ENCODE results near the gene TOGARAM2. TPM values are rescaled to one million over a fixed set of nuclear protein-coding genes. Genes with fewer than 3 reads are reported as not detected.
"Not testable (repeated sequence)": the region's sequence is repeated elsewhere in the genome, so short reads cannot be mapped to it uniquely, and the experiment has no call there.

TOGARAM2 gene
- total RNA-seq, 1 donor from 2014 or later = 0.35 TPM

DNA sequence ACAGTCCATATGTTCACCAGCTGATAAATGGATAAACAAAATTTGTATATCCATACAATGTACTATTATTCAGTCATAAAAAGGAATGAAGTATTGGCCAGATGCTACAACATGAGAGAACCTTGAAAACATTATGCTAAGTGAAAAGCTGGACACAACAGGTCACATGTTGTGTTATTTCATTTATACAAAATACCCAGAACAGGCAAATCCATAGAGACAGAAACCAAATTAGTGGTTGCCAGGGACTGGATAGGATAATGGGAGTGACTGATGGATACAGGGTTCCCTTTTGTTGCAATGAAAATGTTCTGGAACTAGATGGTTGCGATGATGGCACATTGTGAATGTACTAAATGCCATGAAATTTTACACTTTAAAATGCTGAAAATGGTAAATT is 103.5 kb downstream of the TOGARAM2 start:
- Mint-ChIP-seq H3K27me3 (ENCODE audit: low read depth) (no peaks in the 10 kb centered on the region), H3K4me1 (no peaks in the 10 kb centered on the region), H3K27ac (ENCODE audit: unreplicated experiment) (no peak overlapping the region), H3K4me3 (no peak overlapping the region), H3K9me3 (peaks cover 6% of the 10 kb centered on the region), H3K36me3 (ENCODE audit: low read depth) (no peaks in the 10 kb centered on the region)
- TF ChIP-seq CTCF (conservative IDR thresholded peaks at IDR 0.05) = no peak
- DNase-seq (ENCODE audit: low read depth, low spot score) = no peak

GRCh38 chr2:29090311-29090710 is 109.2 kb downstream of the TOGARAM2 start:
- DNase-seq (ENCODE audit: low read depth, low spot score) = not testable (repeated sequence)

GRCh38 chr2:29096969-29097368 is 115.9 kb downstream of the TOGARAM2 start:
- no peak overlapping the region for H3K4me3 Mint-ChIP-seq

More at GRCh38 chr2:29090311-29090710, 109.2 kb downstream of the TOGARAM2 start:
- H3K36me3 Mint-ChIP-seq (ENCODE audit: low read depth); H3K4me3 Mint-ChIP-seq; H3K9me3 Mint-ChIP-seq; H3K4me1 Mint-ChIP-seq; H3K27me3 Mint-ChIP-seq (ENCODE audit: low read depth); H3K27ac Mint-ChIP-seq (ENCODE audit: unreplicated experiment): not testable (repeated sequence)

GRCh38 chr2:29097569-29097968 is 116.5 kb downstream of the TOGARAM2 start:
- Mint-ChIP-seq H3K36me3 (ENCODE audit: low read depth) (no peaks in the 10 kb centered on the region), H3K27ac (ENCODE audit: unreplicated experiment) (peak overlapping the region; percentile 57), H3K4me3 (peak overlapping the region; percentile 48), H3K9me3 (peaks cover 4% of the 10 kb centered on the region), H3K27me3 (ENCODE audit: low read depth) (no peaks in the 10 kb centered on the region), H3K4me1 (peaks cover 17% of the 10 kb centered on the region)
- TF ChIP-seq CTCF (conservative IDR thresholded peaks at IDR 0.05) = no peak
- DNase-seq (ENCODE audit: low read depth, low spot score) = no peak

More at GRCh38 chr2:29096969-29097368, 115.9 kb downstream of the TOGARAM2 start:
- Mint-ChIP-seq H3K9me3 (peaks cover 4% of the 10 kb centered on the region), H3K27ac (ENCODE audit: unreplicated experiment) (no peak overlapping the region), H3K4me1 (peaks cover 17% of the 10 kb centered on the region), H3K27me3 (ENCODE audit: low read depth) (no peaks in the 10 kb centered on the region), H3K36me3 (ENCODE audit: low read depth) (no peaks in the 10 kb centered on the region)
- TF ChIP-seq CTCF (conservative IDR thresholded peaks at IDR 0.05) = no peak
- DNase-seq (ENCODE audit: low read depth, low spot score) = no peak

DNA sequence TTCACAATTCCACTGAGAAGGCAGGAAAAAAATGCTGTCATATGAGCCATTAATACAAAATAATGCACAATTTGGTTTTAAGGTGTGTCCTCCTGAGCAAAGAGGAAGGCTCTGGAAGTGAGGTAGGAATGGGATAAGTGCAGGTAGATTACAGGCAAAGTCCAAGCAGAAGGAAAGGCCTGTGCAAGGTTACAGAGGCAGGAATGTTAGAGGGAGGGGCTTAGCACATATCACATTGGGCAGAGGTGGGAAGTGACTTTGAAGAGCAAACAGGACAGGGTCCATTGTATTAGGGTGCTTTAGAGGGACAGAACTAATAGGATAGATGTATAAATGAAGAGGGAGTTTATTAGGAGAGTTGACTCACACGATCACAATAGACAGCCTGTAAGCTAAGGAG is 119.5 kb downstream of the TOGARAM2 start:
- Mint-ChIP-seq H3K4me3 (no peak overlapping the region), H3K27me3 (ENCODE audit: low read depth) (no peaks in the 10 kb centered on the region), H3K4me1 (peaks cover 17% of the 10 kb centered on the region), H3K36me3 (ENCODE audit: low read depth) (no peaks in the 10 kb centered on the region), H3K9me3 (peaks cover 4% of the 10 kb centered on the region), H3K27ac (ENCODE audit: unreplicated experiment) (no peak overlapping the region)
- no peak for DNase-seq (ENCODE audit: low read depth, low spot score)
- TF ChIP-seq CTCF (conservative IDR thresholded peaks at IDR 0.05) = no peak

Other genes starting within 250 kb of the TOGARAM2 start
- 163 and 176 TPM in 2 replicates for gene PPP1CB, start 229.5 kb upstream of the TOGARAM2 start, total RNA-seq
- gene SPDYA, start 170.5 kb upstream of the TOGARAM2 start, total RNA-seq = 1.1 and 1.3 TPM in 2 replicates
- 21.8 and 22.6 TPM in 2 replicates for gene TRMT61B, start 111.0 kb upstream of the TOGARAM2 start, total RNA-seq
- 66.7 and 70.6 TPM in 2 replicates for gene WDR43, start 86.6 kb upstream of the TOGARAM2 start, total RNA-seq
- gene PCARE, start 93.2 kb downstream of the TOGARAM2 start, total RNA-seq = not detected in 2 replicates
- gene CLIP4, start 134.1 kb downstream of the TOGARAM2 start, total RNA-seq = 13.2 and 14.5 TPM in 2 replicates

Data from neural crest cell (in vitro differentiated cells).